HG03095 (cell line): Measurements from ENCODE around the gene CTBS.
"Not testable (repeated sequence)": the region's sequence is repeated elsewhere in the genome, so short reads cannot be mapped to it uniquely, and the experiment has no call there.

Source experiments
- ATAC-seq: cut with Tn5 transposase; IDR thresholded peaks from one replicate; pipeline ENCODE4 v1.9.1; 2021; ENCODE audit warnings: moderate library complexity; ENCODE audit not compliant: unreplicated experiment

The CTBS gene

DNA sequence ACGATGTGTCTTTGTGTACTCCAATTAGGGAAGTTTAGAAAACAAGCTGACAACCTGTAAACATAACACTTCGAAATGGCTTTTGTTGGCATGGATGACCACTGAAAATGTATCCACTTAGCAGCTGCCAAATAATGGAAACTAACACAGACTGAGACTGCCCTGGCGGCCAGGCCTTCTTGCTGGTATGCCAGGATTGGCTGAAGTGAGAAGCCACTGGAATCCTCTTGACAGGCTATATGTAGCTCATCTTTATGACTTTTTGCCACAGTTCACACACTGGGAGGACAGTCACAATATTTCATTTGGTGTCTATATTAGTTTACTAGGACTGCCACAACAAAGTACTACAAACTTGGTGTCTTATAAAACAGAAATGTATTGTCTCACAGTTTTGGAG, 12.9 kb upstream of the CTBS start:
- no peak for ATAC-seq

DNA sequence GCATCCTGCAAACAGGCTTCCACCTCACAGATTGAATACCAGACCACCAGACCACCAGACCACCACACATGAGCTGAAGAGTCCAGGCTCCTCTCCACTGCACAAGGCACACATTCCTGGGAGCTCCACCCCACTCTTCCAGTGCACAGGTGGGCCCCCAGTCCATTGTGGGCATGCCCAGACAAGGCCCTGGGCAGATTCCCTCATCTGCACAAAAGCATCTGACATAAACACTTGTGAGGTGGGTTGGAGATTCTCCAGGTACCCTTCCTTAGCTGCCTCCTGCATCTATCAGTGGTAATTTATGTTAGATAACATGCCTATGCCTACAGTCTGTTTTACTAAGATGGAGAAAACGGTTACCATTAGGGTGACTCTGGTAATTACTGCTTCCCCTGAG, 11.6 kb upstream of the CTBS start:
- no peak for ATAC-seq

DNA sequence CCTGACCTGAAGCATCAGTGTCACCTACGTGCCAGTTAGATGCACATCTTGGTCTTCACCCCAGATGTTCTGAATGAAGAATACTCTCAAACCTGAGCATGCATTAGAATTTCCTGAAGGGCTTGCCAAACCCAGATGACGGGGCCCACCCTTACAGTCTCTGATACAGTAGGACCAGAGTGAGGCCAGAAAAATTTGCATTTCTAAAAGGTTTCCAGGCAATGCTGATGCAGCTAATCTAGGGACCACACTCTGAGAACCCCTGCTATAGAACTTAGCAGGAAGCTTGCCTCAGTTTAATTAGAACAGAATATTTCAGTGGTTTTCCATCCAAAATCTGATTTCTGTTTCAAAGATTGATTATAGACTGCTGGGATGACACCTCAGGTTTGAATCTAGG, 9.9 kb upstream of the CTBS start:
- peak; percentile 59 for ATAC-seq

DNA sequence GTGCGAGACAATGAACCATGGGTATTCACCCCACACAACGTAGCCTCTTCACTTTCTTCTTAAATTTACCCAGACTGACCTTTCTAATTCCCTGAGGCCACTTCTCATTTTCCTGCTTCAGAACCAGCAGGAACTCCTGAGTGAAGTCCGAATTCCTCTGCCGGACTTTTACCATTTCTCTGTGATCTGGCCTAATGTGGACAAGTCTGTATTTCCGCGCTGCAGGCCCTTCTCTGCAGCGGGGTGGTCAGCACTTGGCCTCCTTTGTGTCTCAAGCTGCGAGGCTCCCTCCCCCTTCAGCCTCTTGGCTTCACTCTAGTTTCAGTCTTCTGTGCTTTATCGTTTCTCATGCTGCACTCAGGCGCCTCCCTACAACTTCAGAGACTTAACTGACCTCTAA, 9.4 kb upstream of the CTBS start:
- peak; percentile 32 for ATAC-seq

DNA sequence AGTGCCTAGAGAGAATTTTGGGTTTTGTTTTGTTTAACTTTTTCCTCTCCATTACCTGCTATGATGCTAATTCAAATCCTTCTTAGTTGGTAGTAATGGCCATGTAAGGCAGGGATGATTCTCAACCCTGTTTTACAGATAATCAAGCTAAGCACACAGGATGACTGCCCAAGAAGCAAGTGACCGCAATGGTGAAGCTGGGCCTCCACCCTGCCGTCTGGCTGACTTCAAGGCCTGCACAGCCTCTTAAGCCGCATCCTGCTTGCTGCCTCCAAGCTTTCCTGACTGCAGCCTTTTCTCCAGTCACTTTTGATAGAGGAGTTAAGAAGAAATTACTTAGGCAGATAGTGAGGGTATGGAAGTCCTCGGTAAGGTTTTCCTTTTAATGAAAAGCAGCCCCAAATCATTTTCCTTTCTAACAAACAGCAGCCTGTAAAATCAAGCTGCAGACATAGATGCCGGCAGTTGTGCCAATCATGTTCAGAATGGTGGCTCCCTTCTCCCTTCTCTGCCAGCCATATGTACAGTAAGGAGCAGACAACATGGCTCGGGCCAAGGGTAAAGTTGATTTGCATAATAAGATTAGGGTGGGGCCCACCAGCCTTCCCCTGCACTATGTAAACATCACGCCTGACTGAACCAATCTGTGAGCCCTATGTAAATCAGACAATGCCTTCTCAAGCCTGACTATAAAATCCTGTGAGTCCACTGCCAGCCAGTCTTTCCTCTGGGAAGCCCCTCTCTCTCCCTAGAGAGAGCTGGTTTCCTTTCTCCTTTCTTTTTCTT, 8.8 kb upstream of the CTBS start:
- ATAC-seq, result peak; percentile 43

DNA sequence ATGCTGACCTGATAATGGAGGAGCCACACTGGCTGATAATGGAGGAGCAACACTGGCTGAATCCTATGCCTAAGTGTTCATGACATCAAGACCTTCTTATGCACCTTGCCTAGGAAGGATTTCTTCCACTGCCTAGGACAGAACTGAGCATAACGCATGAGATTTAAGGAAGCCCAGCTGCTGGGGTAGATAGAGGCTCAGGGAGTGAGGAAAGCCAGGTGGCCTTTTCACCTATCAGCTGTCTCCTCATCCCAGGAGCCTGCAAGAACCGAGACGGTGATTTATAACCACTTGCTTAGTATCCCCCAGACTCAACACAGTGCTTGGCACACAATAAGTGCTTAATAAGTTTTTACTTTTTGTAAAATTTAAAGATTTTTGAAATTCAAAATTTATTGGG, 7.4 kb upstream of the CTBS start:
- ATAC-seq, result no peak

DNA sequence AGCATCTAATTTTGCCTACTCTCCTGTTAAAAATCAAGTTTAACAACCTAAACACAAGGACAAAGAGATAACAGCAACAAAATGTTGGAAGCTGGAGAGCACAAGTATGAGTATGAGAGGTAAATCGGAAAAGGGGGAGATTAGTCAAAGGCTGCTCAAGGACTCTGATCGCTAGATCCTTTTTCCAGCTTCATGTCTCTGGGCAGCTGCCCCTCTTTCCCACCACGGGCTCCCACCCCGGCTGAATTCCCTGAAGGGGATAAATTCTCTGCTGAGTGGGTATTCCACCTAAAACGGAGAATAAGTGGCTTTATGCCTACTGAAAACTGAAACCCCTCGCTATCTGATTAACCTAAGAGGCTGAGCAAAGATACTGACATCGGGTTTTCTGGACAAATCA, 696 bp upstream of the CTBS start:
- no peak for ATAC-seq

DNA sequence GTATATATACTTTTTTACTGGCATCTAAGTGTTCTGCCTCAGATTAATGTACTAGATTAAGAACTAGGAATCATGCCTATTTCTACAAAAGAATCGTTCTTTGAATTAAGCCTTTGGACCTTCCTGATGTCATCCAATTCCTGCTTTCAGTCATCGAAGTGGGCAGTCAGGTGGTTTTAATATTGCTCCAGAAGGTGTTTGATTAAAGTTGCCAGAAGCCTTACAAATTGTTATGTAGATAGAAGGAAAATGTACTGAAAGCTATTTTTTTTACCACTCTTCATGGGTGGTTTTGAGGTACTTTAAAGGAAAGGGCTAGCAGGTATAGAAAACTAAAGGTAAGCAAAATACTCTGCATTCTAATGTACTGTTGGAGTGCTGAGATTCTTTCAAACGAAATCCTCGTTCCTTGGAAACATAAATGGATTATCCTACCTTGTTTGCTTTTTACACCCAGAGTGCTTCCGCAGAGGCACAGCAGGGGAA, 716 bp downstream of the CTBS start:
- ATAC-seq, result no peak

DNA sequence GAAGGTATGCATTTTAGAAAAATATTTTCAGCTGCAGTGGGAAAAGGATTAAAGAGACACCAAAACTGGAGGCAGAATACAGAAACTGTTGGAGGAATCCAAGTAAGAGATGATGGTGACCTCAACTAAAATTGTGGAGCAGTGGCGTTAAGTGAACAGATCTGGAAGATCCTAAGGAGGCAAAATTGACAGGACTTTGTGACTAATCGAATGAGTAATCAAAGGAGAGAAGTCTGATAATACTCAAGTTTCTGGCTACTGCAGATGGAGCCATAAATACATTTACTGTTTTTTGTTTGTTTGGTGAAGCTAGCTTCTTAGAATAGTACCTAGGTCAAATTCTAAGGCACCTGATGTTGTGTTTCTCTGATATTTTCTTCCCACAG, 3.1 kb downstream of the CTBS start:
- no peak for ATAC-seq

DNA sequence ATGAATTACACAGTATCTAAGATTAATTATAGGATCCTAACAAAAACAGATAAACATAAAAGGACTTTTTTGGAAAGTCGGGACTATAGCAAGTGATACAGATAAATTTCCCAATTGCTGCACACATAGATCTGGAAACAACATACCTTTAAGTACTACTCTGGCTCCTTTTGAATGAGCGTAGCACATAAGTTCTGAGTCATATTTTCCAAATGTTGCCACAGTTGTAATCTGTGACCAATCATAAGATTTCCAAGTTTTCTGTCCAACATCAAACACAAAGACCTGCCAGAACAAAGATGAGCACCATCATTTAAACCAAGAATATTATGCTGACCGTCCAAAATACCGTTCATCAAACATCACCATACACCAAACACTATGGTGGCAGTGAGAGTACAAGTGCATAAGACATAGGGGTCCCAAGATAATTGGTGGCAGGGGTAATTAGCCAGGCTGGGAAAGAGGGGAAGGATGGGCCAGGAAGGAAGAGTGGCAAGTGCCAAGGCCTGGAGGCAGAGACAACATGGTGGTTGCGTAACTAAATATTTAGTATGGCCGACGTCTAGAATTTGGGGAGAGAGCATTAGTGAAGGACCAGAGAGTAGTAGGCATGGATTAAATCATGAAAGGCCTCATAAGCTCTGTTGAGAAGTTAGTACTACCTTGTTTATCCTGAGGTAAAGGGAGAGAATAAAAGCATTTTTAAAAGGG, 3.6 kb downstream of the CTBS start:
- no peak for ATAC-seq

DNA sequence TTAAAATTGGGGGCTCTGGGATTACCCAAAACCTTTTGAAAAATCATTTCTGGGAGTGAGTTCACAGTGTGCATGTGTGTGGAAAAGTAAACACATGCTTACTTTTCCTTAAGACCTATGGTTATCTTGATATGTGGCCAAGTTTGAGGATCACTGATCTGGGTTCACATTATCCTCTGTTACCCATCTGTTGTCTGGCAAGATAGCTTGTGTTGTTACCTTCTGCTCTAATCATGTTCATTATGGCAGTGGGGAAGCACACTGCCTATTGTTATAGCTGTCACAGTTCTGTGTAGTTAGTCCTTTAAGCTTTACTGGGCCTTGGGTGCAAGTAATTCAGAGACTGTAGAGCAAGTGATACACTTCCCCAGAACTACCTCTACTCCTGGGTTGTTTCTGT, 5.0 kb downstream of the CTBS start:
- ATAC-seq, result no peak

DNA sequence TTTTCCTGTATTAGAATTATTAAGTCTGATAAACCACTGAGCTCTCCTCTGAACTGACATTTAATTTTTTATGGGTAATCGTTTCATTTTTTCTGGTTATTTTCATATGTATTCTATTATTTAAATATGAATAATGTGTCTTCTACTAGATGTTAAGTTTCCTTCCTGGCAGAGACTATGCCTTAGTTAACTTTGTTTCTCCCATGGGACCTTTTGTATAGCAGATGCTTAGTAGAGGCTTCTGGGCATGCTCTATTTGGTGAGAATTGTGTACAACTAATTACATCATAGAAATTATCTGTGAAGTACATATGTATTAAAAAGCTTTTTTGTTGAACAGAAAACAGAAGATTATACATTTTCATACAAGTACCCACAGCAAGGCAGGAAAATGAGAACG, 23.4 kb downstream of the CTBS start:
- ATAC-seq, result no peak

DNA sequence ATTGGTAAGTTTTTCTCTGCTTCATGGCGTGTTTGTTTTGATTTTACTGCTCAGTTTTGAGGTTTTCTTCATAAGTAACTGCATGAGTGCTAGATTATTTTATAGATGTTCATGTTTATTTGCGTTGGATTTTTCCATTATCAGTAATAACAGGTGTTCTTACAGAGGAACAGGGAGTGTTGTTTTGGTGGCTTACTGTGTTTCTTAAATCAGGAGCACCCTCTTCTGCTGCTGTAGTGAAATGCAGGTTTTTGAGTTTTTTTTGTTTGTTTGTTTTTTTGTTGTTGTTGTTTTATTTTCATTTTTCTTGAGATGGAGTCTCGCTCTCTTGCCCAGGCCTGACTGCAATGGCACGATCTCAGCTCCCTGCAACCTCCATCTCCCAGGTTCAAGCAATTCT, 32.6 kb downstream of the CTBS start:
- ATAC-seq, result no peak

DNA sequence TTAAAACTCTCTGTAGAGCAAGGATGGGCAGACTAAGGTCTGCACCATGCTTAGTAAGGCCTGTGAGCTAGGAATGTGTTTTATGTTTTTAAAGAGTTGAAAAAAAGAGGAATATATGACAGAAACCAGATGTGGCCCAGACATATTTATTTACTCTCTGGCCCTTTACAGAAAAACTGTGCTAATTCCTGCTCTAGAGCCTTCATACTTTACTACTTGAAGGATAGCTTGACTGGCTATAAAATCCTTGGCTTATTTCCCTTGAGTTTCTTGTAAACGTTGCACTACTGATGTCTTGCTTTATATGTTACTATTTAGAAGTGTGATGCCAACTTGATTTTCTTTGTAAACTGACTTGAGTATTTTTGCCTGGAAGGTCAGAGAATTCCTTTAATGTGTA, 33.5 kb downstream of the CTBS start:
- no peak for ATAC-seq

DNA sequence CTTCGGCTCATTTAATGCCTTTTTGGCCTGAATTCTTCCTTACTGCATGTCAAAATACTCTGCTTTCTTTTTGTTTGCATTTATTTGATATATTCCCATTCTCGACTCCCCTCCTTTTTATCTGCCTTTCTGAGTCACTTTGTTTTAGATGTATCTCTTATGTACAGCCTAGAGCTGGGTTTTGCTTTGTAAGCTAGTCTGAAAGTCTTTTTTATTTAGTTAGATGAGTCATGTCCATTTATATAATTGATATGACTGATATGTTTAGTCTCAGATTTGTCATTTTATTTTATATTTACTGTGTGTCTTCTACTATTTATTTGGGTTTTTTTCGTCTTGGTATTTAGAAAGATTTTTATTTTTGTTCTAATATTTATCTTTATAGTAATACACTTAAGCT, 34.3 kb downstream of the CTBS start:
- no peak for ATAC-seq

DNA sequence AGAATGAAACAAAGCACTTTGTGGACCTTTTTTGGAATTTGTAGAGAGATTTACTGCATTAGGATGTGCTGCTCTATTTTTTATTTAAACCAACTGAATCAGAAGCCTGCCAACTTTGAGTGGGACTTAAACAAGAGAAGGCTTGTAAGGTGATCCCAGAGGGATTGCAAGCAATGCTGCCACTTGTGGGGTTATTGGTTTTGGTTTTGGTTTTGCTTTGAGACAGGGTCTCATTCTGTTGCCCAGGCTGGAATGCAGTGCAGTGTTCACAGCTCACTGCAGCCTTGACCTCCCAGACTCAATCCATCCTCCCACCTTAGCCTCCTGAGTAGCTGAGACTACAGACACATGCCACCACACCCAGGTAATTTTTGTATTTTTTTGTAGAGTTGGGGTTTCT, 35.6 kb downstream of the CTBS start:
- ATAC-seq, result no peak

DNA sequence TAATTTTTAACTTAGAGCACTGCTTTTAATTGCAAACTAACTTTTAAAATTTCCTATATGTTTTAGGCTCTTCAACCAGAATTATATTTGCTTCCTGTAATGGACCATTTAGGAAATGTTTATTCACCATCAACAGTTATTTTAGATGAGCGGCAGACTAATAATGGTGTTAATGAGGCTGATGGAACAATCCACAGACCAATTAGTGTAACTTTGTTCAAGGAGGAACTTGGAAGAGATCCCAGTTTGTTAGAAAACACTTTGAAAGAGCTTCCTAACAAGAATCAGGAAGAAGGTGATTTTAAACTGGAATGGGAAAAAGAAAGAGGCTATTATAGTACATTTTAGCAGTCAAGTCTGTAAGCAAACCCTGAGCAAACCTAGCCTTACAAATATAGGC, 48.5 kb downstream of the CTBS start:
- ATAC-seq, result no peak

DNA sequence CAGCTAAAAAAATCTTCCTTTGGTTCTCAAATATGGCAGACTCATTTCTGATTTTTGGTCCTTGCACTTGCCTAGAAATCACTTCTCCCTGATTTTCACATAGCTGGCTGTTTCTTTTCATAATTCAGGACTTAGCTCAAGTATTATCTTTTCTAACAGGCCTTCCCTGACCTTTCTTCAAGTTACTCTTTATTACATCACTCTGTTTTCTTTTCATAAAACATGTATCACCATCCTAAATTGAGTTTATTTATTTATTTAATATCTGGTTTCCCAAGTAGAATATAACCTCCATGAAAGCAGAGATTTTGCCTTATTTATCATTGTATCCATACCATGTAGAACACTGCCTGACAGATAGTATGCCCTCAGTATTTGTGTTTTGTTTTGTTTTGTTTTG, 49.6 kb downstream of the CTBS start:
- ATAC-seq, result no peak

DNA sequence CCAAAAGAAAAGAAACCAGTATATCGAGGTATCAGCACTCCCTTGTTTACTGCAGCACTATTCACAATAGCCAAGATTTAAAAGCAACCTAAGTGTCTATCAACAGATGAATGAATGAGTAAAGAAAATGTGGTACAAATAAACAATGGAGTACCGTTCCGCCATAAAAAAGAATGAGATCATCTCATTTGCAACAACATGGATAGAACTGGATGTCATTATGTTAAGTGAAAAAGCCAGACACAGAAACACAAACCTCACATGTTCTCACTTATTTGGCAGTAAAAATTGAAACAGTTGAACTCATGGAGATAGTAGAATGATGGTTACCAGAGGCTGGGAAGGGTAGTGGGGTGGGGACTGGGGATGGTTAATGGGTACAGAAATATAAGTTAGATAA, 63.6 kb downstream of the CTBS start:
- no peak for ATAC-seq

DNA sequence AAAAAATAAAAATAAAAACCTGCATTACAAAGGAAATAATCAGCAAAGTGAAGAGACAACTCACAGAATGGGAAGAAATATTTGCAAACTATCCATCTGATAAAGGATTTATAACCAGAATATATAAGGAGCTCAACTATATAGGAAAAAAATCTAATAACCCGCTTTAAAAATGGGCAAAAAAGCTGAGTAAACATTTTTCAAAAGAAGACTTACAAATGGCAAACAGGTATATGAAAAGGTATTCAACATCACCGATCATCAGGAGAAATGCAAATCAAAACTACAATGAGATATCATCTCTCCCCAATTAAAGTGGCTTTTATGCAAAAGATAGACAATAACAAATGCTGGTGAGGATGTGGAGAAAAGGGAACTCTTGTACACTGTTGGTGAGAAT, 64.1 kb downstream of the CTBS start:
- no peak for ATAC-seq

DNA sequence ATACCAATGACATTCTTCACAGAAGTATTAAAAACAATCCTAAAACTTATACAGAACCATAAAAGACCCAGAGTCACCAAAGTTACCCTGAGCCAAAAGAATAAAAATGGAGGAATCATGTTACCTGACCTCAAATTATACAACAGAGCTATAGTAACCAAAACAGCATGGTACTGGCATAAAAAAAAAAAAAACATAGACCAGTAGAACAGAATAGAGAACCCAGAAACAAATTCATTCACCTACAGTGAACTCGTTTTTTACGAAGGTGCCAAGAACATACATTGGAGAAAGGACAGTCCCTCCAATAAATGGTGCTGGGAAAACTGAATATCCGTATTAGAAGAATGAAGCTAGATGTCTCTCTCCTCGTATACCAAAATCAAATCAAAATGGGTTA, 65.2 kb downstream of the CTBS start:
- no peak for ATAC-seq

DNA sequence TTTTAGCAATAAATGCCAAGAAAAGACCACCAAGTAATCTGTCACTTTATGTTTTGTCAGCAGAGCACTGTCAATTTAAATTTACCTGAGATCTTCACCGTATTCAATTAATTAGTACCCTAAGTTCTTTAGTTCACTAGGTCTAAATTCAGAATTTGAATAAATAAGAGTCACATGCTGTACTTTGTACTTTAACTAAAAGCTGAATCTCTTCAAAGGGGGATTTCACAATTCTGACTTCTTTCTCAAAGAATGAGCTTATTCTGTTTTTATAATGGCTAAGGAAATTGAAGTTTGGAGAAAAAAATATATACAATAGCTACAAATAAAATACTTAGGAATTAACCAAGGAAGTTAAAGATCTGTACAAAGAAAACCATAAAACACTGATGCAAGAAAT, 65.7 kb downstream of the CTBS start:
- no peak for ATAC-seq

DNA sequence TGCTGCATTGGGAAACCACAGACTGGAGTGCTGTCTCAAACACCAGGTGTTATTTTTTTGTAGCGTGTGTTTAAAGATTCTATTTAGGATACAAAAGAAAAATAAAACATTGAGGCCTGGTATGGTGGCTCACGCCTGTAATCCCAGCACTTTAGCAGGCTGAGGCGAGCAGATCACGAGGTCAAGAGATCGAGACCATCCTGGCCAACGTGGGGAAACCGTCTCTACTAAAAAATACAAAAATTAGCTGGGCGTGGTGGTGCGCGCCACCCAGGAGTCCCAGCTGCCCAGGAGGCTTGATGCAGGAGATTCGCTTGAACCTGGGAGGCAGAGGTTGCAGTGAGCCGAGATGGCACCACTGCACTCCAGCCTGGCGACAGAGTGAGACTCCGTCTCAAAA, 66.4 kb downstream of the CTBS start:
- not testable (repeated sequence) for ATAC-seq
